Measurements from ENCODE around the gene EMC10.

Gene EMC10

DNA sequence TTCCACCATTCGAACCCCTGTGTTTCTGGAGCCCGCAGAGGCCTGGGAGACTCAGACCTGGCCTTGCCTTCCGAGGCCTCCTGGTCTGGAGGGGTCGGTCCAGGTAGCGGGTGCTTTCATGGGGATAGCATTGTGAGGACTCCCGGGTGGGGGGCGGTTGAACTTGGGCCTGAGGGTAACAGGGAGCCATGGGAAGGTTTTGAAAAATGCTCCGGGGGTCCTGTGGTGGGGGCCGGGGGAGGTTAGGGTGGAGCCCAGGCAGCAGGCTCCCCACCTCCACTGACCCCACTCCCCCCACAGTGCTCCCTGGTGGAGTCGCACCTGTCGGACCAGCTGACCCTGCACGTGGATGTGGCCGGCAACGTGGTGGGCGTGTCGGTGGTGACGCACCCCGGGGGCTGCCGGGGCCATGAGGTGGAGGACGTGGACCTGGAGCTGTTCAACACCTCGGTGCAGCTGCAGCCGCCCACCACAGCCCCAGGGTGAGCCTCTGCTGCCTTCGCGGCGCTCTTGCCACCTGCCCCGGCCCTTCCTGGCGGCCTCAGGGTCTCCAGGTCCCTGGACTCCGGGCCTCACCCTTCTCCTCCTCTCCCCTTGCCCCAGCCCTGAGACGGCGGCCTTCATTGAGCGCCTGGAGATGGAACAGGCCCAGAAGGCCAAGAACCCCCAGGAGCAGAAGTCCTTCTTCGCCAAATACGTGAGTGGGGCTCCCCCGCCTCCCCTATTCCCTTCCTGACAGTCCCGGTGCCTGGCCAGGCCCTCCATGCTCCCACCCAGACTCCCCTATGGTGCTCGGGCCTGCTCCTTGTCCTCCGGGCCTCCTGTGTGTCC lies 4.2 kb downstream of the EMC10 start:
- DNase-seq: no peak

DNA sequence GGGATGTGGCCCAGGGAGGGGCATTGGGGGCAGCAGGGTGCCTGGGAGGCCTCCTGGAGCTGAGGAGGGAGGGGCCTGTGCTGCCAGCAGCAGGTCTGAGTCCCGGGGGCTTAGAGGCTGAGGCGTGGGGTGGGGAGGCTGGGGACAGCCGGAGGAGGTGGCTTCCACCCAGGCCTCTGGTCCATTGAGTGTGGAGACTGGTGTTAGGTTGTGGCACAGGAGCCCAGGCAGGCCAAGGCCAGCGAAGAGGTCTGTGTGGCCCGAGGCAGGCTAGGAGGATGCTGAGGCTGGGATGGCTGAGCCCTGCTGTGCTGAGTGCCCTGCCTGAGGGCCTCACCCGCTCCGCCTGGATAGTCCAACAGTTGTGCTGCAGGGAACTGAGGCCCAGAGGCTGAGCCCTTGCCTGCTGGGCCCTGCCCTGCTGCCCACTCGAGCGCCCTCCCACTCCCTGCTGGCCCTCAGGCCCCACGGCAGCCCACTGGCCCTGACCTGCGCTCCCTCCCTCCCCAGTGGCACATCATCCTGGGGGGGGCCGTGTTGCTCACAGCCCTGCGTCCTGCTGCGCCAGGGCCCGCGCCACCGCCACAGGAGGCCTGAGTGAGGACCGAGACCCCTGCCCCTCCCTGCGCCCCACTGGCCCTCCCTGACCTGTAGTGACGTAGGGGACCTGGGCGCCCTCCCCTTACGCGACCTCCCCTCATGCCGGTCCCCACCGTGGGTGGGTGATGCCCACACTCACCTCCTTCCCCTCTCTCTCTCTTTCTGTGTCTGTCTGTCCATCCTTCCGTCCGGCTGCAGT lies 5.2 kb downstream of the EMC10 start:
- no peak for DNase-seq

DNA sequence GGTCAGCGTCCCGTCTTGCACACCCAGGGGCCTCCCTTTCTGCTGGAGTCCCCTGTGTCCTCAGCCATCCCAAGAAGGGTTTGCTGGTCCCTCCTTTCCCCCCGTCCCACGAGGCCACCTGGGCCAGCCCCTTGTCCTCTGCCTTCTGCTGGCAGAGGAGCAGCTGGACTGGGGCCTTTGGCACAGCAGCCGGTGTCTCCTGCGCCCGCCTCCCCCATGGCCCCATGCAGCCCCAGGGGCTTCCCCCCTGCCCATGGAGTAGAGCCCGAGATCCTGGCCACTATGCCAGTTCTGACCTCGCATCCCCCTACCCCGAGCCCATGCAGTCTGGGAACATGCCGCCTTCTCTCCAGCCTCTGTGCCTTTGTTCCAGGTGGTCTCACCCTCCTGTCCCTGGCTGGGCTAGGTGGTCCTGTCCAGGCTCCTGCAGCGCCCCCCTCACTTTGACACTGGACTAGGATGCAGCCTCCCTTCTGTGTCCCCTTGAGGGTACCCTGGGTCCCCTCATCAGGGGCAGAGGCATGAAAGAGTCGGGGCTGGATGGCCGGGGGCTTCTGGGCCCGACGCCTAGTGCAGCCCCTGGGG lies 6.1 kb downstream of the EMC10 start:
- no peak for DNase-seq

DNA sequence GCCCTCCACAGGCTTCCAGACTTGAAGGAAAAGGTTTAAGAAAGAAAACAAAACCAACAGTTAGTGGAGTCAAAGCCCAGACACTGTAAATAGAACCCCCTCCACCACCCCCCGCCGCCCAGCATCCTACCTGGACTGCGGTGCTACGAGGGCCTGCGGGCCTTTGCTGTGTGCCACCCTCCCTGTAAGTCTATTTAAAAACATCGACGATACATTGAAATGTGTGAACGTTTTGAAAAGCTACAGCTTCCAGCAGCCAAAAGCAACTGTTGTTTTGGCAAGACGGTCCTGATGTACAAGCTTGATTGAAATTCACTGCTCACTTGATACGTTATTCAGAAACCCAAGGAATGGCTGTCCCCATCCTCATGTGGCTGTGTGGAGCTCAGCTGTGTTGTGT lies 6.6 kb downstream of the EMC10 start:
- DNase-seq: no peak

DNA sequence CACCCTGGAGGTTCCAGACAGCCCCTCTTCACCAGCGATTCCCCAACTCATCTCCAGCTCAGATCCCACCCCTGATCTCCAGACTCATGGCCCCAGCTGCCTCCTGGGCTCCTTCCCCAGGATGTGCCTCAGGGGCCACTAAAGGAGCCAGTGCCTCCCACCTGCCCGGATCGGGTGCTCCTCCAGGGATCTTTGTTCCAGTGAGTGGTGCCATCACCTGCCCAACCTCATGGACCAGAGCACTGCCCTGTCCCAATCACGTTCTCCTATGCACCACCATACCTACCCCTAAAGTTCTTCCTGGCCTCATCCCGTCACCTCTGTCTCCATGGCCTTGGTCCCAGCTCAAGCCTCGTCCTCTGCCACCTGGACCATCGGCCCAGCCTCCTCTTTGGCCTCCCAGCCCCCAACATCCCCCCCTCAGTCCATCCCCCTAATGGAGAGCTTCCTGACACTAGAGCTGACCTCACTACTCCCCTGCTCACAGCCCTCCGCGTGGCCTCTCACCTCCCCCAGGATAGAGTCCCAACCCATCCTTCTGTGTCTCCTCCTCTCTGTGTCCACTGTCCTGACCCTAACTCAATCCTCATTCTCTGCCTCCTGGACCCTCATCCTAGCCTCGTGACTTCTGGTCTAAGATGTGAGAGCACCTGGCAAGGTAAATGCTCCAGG lies 9.1 kb downstream of the EMC10 start:
- no peak for DNase-seq

DNA sequence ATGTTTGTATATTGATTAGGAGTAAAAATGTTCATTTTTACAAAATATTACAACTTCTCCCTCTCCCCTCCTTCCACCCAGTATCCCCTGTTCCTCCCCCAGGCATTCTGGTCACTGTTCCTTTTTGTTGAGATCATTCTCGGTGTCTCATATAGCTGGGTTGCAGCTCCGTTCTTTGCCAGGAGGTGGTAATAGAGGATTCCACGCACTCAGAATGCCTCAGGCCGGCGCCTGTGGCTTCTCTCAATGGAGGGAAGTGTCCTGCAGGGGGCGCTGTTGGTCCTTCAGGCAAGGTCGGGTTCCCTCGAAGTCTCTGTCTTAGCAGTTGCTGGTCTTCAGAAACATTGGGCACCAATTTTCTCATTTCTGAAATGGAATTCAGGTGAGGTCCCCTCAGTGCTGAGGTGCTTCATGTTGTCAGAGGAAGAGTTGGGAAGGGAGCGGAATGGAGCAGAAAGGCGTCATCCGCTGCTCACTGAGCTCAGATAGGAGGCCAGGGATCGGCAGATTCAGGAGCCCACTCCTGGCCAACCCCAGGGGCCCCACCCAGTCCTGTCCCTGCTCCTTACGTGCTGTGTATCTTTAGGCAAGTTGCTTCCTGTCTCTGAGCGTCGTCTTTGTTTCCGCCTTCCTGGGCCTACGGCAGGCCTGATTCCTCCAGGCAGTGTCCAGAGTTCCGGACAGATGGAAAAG lies 10.7 kb downstream of the EMC10 start:
- DNase-seq: peak; percentile 48

DNA sequence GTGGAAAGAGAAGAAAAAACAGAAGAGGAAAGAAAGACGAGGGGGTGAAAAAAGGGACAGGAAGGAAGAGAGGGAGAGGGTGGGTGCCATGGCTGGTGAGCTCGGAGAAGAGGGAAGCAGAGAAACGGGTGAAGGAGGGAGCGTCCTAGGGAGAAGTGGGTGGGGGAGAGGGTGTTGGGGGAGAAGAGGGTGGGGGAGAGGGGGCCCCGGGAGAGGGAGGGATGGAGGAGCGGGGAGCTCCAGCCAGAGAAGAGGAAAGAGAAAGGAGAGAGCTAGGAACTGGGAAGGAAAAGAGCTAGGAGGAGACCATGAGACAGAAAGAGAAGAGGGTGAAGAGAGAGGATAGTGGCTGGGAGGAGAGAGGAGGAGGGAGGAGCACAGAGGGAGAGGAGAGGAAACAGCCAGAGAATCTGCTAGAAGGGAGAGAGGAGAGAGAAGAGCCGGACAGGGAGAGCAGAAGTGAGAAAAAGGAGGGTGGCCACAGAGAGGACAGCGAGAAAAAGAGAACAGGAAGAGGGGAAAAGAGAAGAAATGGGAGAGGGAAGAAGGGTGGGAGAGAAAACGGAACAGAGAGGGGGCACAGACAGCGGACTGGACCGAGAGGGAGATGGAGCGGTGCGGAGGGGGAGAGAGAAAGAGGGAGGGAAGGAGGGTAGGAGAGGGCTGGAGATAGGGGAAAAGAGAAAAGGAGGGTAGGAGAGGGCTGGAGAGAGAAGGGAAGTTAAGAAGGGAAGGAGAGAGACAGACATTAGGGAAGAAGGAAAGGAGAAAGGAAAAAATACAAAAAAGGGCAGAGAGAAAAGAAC lies 12.3 kb downstream of the EMC10 start:
- no peak for DNase-seq

DNA sequence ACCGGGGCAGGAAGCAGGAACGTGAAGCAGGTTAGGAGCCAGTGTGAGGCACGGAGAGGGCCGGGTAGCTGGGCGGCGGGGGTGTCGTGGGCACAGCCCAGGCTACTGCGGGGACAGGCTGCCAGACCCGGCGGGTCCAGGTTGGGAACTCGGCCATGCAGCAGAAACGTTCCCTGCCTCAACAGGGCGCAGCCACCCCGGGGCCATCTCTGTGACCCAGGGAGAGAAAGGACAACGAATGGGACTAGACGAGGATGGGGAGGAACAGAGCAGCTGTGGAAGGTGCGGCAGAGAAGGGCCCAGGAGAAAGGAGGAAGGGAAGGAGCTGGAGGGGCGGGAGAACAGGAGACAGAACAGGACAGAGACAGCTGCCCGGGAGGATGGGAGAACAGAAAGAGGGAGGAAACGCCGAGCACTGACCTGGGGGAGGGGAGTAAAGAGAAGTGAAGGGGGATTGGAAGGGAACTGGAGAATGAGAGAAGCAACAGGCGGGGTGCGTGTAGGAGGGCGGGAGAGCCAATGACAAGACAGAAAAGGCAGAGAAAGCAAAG lies 13.2 kb downstream of the EMC10 start:
- DNase-seq: no peak

DNA sequence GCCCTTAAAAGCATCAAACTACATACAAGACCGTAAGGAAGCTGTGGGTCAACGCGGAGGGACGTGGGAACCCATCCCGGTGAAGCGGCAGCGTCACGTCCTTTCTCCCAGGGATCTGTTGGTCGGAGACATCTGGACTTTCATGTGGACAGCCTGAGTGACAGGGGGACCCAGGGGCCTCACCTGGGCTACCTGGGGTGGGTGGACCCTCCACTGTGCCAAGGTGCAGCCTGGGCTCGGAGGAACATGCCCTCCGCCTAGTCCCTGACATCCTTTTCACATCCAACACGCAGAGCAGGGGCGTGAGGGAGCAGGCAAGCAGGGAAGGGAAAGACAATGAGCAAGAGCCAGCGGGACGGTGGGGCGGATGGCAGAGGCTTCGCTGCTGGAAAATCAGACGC lies 14.1 kb downstream of the EMC10 start:
- DNase-seq: no peak

DNA sequence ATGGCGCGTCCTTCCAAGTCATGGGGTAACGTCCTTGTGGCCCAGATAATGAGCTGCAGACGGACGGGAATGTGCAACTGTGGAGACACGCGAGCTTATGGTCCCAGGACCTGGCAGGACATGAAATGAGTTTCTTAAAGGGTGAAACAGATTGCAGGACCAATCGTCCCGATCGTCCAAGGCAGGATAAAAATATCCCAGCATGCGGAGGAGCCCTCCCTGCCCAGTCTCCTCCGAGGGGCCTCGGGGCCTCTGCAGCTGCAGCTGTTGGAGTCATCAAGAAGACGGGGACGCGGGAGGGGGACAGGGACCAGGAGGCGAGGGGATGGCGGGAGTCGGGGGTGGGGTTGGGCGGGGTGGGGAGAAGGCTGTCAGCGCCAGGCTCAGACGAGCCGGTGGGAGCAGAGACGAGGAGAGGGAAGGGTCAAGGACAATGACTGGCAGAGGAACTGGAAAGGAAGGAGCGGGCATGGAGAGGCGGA lies 14.7 kb downstream of the EMC10 start:
- peak; percentile 1 for DNase-seq

DNA sequence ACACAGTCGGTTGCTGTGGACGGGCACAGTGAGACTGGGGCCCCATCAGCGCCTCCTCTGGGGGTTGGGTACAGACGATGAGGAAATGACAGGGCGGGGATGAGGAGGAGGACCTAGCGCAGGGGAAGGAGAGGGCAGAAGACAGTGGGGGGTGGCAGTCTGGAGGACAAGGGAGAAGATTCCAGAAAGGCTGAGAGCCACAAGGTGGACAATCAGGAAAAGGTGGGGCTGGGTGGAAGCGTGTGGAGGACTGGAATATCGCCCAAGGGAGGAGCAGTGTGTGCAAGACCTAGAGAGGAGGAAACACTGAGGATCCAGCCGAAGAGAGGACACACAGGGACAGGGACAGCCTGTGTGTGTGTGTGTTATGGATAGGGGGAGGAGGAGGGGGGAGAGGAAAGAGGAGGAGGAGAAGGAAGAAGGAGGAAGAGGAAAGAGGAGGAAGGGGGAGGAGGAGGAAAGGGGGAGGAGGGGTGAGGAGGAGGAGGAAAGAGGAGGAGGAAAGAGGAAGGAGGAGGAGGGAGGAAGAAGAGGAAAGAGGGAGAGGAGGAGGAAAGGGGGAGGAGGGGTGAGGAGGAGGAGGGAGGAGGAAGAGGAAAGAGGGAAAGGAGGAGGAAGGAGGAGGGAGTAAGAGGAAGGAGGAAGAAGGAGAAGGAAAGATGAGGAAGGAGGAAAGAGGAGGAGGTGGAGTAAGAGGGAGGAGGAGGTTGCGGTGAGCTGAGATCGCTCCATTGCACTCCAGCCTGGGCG lies 16.2 kb downstream of the EMC10 start:
- peak; percentile 38 for DNase-seq

DNA sequence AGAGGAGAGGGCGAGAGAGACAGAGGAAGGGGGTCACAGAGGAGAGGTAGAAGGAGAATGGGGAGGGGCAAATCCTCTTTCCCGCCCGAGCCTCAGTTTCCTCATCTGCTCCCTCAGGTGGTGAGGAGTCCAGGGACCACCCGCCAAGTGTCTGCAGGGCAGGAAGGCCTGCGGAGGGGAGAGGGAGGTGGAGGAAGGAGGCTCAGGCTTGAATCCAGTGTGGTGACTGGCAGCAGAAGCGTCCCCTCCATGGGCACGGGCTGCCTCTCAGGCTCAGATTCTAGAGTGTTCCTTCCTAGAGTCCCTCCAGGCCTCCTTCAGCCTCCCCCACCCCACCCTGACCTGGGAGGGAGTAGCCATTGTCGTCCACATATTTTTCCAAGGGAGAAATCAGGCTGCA lies 16.9 kb downstream of the EMC10 start:
- no peak for DNase-seq

DNA sequence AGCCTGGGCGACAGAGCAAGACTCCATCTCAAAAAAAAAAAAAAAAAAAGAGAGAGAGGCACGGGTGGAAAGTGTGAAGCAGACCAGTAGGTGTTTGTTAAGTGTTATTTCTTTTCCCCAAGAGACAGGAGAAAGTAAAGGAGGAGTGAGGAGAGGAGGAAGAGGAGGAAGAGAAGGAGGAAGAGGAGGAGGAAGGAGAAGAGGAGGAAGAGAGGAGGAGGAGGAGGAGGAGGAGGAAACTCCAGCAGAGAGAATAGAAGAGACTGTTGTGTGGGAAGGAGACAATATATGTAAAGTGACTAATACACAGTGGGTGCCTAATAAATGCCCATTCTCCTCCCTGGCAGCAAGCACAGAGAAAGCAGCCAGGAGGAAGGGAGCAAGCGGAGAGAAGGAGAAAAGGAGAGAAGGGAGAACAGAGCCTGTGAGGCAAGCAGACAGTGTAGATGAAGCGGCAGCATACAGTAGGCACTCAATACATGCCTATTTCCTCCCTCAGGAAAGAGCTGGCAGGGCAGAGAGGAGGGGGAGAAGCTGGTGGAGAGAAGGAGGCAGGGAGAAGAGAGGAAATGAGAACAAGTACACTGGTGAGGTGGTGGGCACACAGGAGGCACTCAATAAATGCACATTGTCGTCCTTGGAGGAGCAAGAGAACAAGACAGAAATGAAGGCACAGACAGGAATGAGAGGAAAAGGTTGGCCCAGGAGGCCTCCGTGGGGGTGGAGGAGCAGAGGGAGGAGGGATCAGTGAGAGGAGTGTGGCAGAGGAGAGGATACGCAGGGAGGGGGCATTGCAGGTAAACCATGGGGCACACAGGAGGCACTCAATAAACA lies 18.1 kb downstream of the EMC10 start:
- no peak for DNase-seq

DNA sequence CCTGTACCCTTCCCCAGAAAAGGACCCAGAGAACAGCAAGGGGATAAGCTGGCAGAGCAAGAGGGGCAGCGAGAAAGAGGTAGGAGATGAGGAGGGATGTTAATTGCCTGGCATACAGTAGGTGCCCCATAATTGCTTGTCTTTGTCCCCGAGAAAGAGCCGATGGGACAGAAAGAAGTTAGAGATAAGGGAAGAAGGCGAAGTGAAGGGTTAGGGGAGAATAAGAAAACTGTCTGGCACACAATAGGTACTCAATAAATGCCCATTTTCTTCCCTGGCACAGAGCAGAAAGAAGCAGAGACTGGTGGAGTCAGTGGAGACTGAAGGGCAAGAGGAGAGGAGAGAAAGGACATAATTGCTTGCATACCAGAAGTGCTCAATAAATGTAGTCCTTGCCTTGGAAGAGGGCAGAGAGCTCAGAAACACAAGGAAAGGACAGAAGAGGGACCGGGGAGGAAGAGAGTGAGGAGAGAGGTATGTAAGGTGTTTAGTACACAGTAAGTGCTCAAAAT lies 18.8 kb downstream of the EMC10 start:
- no peak for DNase-seq

DNA sequence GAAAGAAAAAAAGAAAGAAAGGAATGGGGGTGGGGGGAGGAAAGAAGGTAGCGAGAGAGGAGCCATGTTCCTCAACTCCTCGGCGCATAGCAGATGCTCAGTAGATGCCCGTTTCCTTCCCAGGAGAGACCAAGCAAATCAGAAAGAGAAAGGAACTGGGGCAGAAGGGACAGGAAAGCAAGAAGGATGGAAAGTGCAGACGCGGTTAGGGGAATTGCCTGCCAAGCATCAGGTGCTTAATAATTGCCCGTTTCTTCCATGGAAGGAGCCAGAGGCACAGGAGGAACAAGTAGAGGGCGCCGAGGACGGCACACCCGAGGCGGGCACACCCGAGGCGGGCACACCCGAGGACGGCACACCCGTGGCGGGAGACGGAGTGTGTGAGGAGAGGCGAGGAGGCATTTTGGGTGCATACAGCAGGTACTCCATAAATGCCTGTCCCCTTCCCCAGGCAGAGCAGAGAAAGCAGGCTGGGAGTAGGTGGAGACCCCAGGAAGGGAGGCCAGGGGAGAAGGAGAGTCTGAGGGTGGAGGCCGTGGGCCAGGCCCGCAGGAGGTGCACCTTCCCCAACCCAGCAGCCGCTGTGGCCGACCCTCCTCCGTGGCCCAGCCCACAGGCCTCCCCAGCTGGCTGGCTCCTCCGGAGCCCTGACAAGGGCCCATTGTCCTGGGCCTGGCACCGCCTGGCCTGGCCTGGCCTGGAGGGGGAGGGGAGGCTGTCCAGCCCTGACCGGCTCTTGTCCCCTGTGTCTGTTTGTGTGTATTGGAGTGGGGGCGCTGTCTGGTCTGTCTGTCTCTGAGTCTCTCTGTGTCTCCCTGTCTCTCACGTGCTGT lies 20.1 kb downstream of the EMC10 start:
- DNase-seq: no peak

DNA sequence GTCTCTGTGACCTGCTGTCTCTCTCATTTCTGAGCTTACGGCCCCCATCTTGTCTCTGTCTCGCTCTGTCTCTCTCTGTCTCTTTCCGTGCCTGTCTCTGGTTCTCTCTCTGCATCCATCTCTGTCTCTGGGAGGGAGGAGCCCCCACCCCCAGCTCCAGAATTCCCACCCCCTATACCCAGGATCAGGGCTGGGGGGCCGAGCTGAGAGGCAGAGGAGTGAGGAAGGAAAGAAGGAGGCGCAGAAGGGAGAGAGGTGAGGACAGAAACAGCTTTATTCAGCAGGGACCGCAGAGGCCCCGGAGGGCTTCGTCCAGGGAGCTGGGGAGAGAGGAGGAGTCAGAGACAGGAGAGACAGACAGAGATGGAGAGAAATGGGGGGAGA lies 20.7 kb downstream of the EMC10 start:
- DNase-seq: no peak

DNA sequence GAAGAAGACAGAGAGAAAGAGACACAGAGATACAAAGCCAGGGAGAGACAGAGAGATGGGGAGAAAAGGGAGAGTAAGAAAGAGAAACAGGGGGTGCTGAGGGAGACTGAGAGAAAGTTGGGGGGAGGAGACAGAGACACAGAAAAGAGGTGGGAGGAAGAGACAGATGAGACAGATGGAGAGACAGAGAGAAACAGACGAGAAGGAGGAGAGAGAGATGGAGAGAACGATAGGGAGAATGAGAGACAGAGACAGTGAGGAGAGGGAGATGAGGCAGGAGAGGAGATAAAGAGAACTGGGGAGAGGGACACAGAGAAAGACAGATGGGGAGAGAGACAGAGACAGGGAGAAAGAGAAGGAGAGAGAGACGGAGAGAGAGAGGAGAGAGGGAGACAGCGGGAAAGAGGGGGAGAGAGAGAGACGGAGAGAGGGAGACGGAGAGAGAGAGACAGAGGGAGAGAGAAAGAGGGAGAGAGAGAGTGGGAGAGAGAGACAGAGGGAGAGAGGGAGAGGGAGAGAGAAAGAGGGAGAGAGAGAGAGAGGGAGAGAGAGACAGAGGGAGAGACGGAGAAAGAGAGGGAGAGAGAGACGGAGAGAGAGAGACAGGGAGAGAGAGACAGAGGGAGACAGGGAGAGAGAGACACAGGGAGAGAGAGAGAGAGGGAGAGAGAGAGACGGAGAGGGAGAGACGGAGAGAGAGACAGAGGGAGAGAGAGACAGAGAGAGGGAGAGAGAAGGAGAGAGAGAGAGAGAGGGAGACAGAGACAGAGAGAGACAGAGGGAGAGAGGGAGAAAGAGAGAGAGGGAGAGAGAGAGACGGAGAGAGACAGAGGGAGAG lies 22.1 kb downstream of the EMC10 start:
- no peak for DNase-seq
